Activated CD8-positive, alpha-beta memory T cell treated with anti-CD3 and anti-CD28 coated beads, Interleukin-2, amount 10 ng/mL, durations not matched to agents 7 days and 5 days (primary cell): Measurements from ENCODE around the gene C16orf74. TPM values are rescaled to one million over a fixed set of nuclear protein-coding genes. Genes with fewer than 3 reads are reported as not detected.

Experiments
- ATAC-seq: fragments of 150-1000 bp; cut with Tn5 transposase; one replicate; pipeline ENCODE4 v1.10.0; 2021; ENCODE audit warnings: moderate library complexity
- CTCF ChIA-PET: fragments of 350-600 bp; sonication (Branson Sonifier 250); formaldehyde crosslinking; loops from one replicate; lab custom pipeline; 2021; ENCODE audit warnings: antibody characterized with exemption; lab: Charles Lee
- DNase-seq: peaks from one replicate; pipeline ENCODE4 v3.0.0-alpha.2; 2020
- H3K27ac Mint-ChIP-seq: one replicate; pipeline ENCODE4 v1.8.0; 2021; ENCODE audit warnings: mild to moderate bottlenecking, mixed read lengths
- H3K27me3 Mint-ChIP-seq: one replicate; pipeline ENCODE4 v1.8.0; 2021; ENCODE audit warnings: mixed read lengths
- H3K36me3 Mint-ChIP-seq: one replicate; pipeline ENCODE4 v1.8.0; 2021; ENCODE audit warnings: mild to moderate bottlenecking, mixed read lengths
- H3K4me1 Mint-ChIP-seq: one replicate; pipeline ENCODE4 v1.8.0; 2021; ENCODE audit warnings: mixed read lengths
- H3K4me3 Mint-ChIP-seq: one replicate; pipeline ENCODE4 v1.8.0; 2021; ENCODE audit warnings: mild to moderate bottlenecking, moderate library complexity, mixed read lengths
- H3K9me3 Mint-ChIP-seq: one replicate; pipeline ENCODE4 v1.8.0; 2022; ENCODE audit warnings: low read depth, mixed read lengths
- total RNA-seq, 2 experiments: library from RNA; stranded (reverse); gene quantifications; one replicate each; pipeline ENCODE4 v1.2.3, GENCODE V29; 2021

The C16orf74 gene
- total RNA-seq, 2 experiments from 2014 or later = 0.23 to 0.41 TPM

GRCh38 chr16:85752511-85753420, 1.9 kb upstream of the C16orf74 start:
- Mint-ChIP-seq H3K27ac (no peak overlapping the region), H3K27me3 (peaks cover 46% of the 10 kb centered on the region), H3K9me3 (no peaks in the 10 kb centered on the region), H3K36me3 (no peaks in the 10 kb centered on the region), H3K4me1 (peaks cover 25% of the 10 kb centered on the region), H3K4me3 (no peak overlapping the region)
- no peak for ATAC-seq
- CTCF ChIA-PET = interaction anchor here (0.6 to 1.5 kb wide), 4 partner anchors 12 to 332 kb away, joined by 3 read pairs; no protein-coding TSS in a partner anchor
- DNase-seq = no peak

GRCh38 chr16:85751698-85752501, 1.0 kb upstream of the C16orf74 start:
- no peak overlapping the region for H3K4me3 Mint-ChIP-seq
- H3K36me3 Mint-ChIP-seq = no peaks in the 10 kb centered on the region
- CTCF ChIA-PET = interaction anchor here (0.6 to 1.5 kb wide), 3 partner anchors 11 to 331 kb away, joined by 3 read pairs; no protein-coding TSS in a partner anchor
- peaks cover 23% of the 10 kb centered on the region for H3K4me1 Mint-ChIP-seq
- ATAC-seq (no peak), DNase-seq (no peak)
- H3K27me3 Mint-ChIP-seq = peaks cover 51% of the 10 kb centered on the region
- no peak overlapping the region for H3K27ac Mint-ChIP-seq
- no peaks in the 10 kb centered on the region for H3K9me3 Mint-ChIP-seq

- ATAC-seq = peak; percentile 32
- H3K4me3 Mint-ChIP-seq = peak overlapping the region; percentile 57
- peaks cover 19% of the 10 kb centered on the region for H3K4me1 Mint-ChIP-seq
- H3K9me3 Mint-ChIP-seq = no peaks in the 10 kb centered on the region
- CTCF ChIA-PET = interaction anchor here (1.0 to 1.5 kb wide), 3 partner anchors 9 to 134 kb away, joined by 3 read pairs; no protein-coding TSS in a partner anchor
- no peak overlapping the region for H3K27ac Mint-ChIP-seq
- DNase-seq = no peak
- H3K27me3 Mint-ChIP-seq = peaks cover 58% of the 10 kb centered on the region
- H3K36me3 Mint-ChIP-seq = no peaks in the 10 kb centered on the region
These were observed 610 bp downstream of the C16orf74 start for GRCh38 chr16:85750146-85750826.

GRCh38 chr16:85749771-85750145, 1.1 kb downstream of the C16orf74 start:
- H3K36me3 Mint-ChIP-seq = no peaks in the 10 kb centered on the region
- CTCF ChIA-PET = interaction anchor here (1.0 to 1.5 kb wide), 2 partner anchors 9 to 32 kb away, joined by 3 read pairs; no protein-coding TSS in a partner anchor
- H3K4me3 Mint-ChIP-seq = peak overlapping the region; percentile 57
- H3K27ac Mint-ChIP-seq = no peak overlapping the region
- DNase-seq (no peak), ATAC-seq (no peak)
- H3K27me3 Mint-ChIP-seq = peaks cover 61% of the 10 kb centered on the region
- no peaks in the 10 kb centered on the region for H3K9me3 Mint-ChIP-seq
- peaks cover 19% of the 10 kb centered on the region for H3K4me1 Mint-ChIP-seq

- CTCF ChIA-PET = interaction anchor here (1.1 to 2.1 kb wide), 3 partner anchors 9 to 326 kb away, joined by 3 to 5 read pairs (median 5); no protein-coding TSS in a partner anchor
- Mint-ChIP-seq H3K4me1 (peaks cover 16% of the 10 kb centered on the region), H3K36me3 (no peaks in the 10 kb centered on the region), H3K4me3 (no peak overlapping the region), H3K27ac (no peak overlapping the region), H3K9me3 (no peaks in the 10 kb centered on the region), H3K27me3 (peaks cover 43% of the 10 kb centered on the region)
- ATAC-seq (no peak), DNase-seq (no peak)
These were observed 4.3 kb downstream of the C16orf74 start for GRCh38 chr16:85746460-85747215.

- Mint-ChIP-seq H3K36me3 (no peaks in the 10 kb centered on the region), H3K27ac (no peak overlapping the region), H3K9me3 (no peaks in the 10 kb centered on the region), H3K4me3 (no peak overlapping the region), H3K27me3 (peaks cover 9% of the 10 kb centered on the region), H3K4me1 (peaks cover 17% of the 10 kb centered on the region)
- ATAC-seq (no peak), DNase-seq (no peak)
- CTCF ChIA-PET = interaction anchor here (0.7 to 1.2 kb wide), 2 partner anchors 13 to 20 kb away, joined by 3 to 5 read pairs; no protein-coding TSS in a partner anchor
These were observed 11.8 kb downstream of the C16orf74 start for GRCh38 chr16:85738923-85739715.

GRCh38 chr16:85736921-85737320, 14.0 kb downstream of the C16orf74 start:
- Mint-ChIP-seq H3K4me1 (peaks cover 17% of the 10 kb centered on the region), H3K4me3 (no peak overlapping the region), H3K27ac (no peak overlapping the region), H3K27me3 (peaks cover 9% of the 10 kb centered on the region), H3K36me3 (no peaks in the 10 kb centered on the region), H3K9me3 (no peaks in the 10 kb centered on the region)
- CTCF ChIA-PET = interaction anchor here (2.1 to 2.2 kb wide), 2 partner anchors 22 to 84 kb away, joined by 5 to 6 read pairs; no protein-coding TSS in a partner anchor
- ATAC-seq = no peak
- no peak for DNase-seq

GRCh38 chr16:85735946-85736345, 14.9 kb downstream of the C16orf74 start:
- Mint-ChIP-seq H3K36me3 (no peaks in the 10 kb centered on the region), H3K4me3 (no peak overlapping the region), H3K9me3 (no peaks in the 10 kb centered on the region), H3K27me3 (peaks cover 8% of the 10 kb centered on the region), H3K4me1 (peaks cover 17% of the 10 kb centered on the region), H3K27ac (peak overlapping the region; percentile 26)
- no peak for DNase-seq
- CTCF ChIA-PET = interaction anchor here (1.0 to 2.2 kb wide), 5 partner anchors 16 to 120 kb away, joined by 3 to 6 read pairs (median 3); no protein-coding TSS in a partner anchor
- no peak for ATAC-seq

- peak; percentile 83 for ATAC-seq
- Mint-ChIP-seq H3K4me3 (peak overlapping the region; percentile 26), H3K27ac (peak overlapping the region; percentile 52), H3K4me1 (peaks cover 17% of the 10 kb centered on the region), H3K9me3 (no peaks in the 10 kb centered on the region), H3K27me3 (peaks cover 5% of the 10 kb centered on the region), H3K36me3 (no peaks in the 10 kb centered on the region)
- CTCF ChIA-PET = interaction anchor here (1.0 to 2.2 kb wide), 5 partner anchors 15 to 119 kb away, joined by 3 to 6 read pairs (median 3); no protein-coding TSS in a partner anchor
- DNase-seq = peak; percentile 85
These were observed 15.7 kb downstream of the C16orf74 start for GRCh38 chr16:85735225-85735635.

GRCh38 chr16:85734311-85735017, 16.4 kb downstream of the C16orf74 start:
- ATAC-seq (no peak), DNase-seq (no peak)
- CTCF ChIA-PET = no interaction called here
- Mint-ChIP-seq H3K27me3 (peaks cover 5% of the 10 kb centered on the region), H3K4me1 (peaks cover 17% of the 10 kb centered on the region), H3K27ac (no peak overlapping the region), H3K36me3 (no peaks in the 10 kb centered on the region), H3K9me3 (no peaks in the 10 kb centered on the region), H3K4me3 (no peak overlapping the region)

GRCh38 chr16:85733839-85734170, 17.1 kb downstream of the C16orf74 start:
- Mint-ChIP-seq H3K4me1 (peaks cover 17% of the 10 kb centered on the region), H3K27ac (no peak overlapping the region), H3K4me3 (no peak overlapping the region), H3K9me3 (no peaks in the 10 kb centered on the region), H3K27me3 (peaks cover 3% of the 10 kb centered on the region), H3K36me3 (no peaks in the 10 kb centered on the region)
- ATAC-seq (no peak), DNase-seq (no peak)
- CTCF ChIA-PET = no interaction called here
